SK-N-SH treated with all-trans-retinoic acid at 6 μM for 48 hours (cell line): ENCODE data around the gene CNGB1.
"Not testable (repeated sequence)": the region's sequence is repeated elsewhere in the genome, so short reads cannot be mapped to it uniquely, and the experiment has no call there.

Experiments used
- ATAC-seq: fragments of 200-7000 bp; cut with Tn5 transposase; 3 replicates; pipeline ENCODE4 v1.9.1; 2020; ENCODE audit warnings: mild to moderate bottlenecking, moderate library complexity
- ARNTL ChIP-seq: fragments of 450-650 bp; formaldehyde crosslinking; IDR thresholded peaks from 2 replicates; pipeline ENCODE4 v1.5.0; 2020; ENCODE audit warnings: low read depth, mild to moderate bottlenecking, moderate library complexity, borderline replicate concordance
- BACH2 ChIP-seq: fragments of 250-450 bp; sonication (Bioruptor Pico); IDR thresholded peaks from 2 replicates; pipeline ENCODE4 v1.9.0; 2021; ENCODE audit warnings: mild to moderate bottlenecking, borderline replicate concordance
- CSDC2 ChIP-seq: fragments of 250-450 bp; sonication (Bioruptor Pico); IDR thresholded peaks from 2 replicates; pipeline ENCODE4 v1.5.0; 2020; ENCODE audit warnings: mild to moderate bottlenecking, moderate library complexity
- ESRRG ChIP-seq: fragments of 250-450 bp; sonication (Bioruptor Pico); IDR thresholded peaks from 2 replicates; pipeline ENCODE4 v1.6.1; 2021; ENCODE audit warnings: mild to moderate bottlenecking
- GLIS3 ChIP-seq: fragments of 250-450 bp; sonication (Bioruptor Pico); IDR thresholded peaks from 2 replicates; pipeline ENCODE4 v1.5.0; 2020; ENCODE audit warnings: mild to moderate bottlenecking, moderate library complexity
- ISL1 ChIP-seq: fragments of 250-450 bp; sonication (Bioruptor Pico); IDR thresholded peaks from 2 replicates; pipeline ENCODE4 v2.1.2; 2022; ENCODE audit warnings: mild to moderate bottlenecking, moderate library complexity
- OSR1 ChIP-seq: fragments of 250-450 bp; sonication (Bioruptor Pico); IDR thresholded peaks from 2 replicates; pipeline ENCODE4 v1.8.0; 2022; ENCODE audit warnings: moderate library complexity, mild to moderate bottlenecking, inconsistent platforms
- PATZ1 ChIP-seq: fragments of 250-450 bp; sonication (Bioruptor Pico); IDR thresholded peaks from 2 replicates; pipeline ENCODE4 v1.8.0; 2020; ENCODE audit warnings: mild to moderate bottlenecking, moderate library complexity, borderline replicate concordance
- PPARA ChIP-seq: fragments of 250-450 bp; sonication (Bioruptor Pico); IDR thresholded peaks from 2 replicates; pipeline ENCODE4 v1.5.0; 2020; ENCODE audit warnings: mild to moderate bottlenecking, borderline replicate concordance
- RARB ChIP-seq: fragments of 250-450 bp; sonication (Bioruptor Pico); IDR thresholded peaks from 2 replicates; pipeline ENCODE4 v1.8.0; 2021; ENCODE audit warnings: mild to moderate bottlenecking, moderate library complexity
- SNAI2 ChIP-seq: fragments of 250-450 bp; sonication (Bioruptor Pico); IDR thresholded peaks from 2 replicates; pipeline ENCODE4 v1.5.0; 2020; ENCODE audit warnings: mild to moderate bottlenecking, moderate library complexity
- TCF4 ChIP-seq: fragments of 250-450 bp; sonication (Bioruptor Pico); IDR thresholded peaks from 2 replicates; pipeline ENCODE4 v1.8.0; 2021; ENCODE audit warnings: mild to moderate bottlenecking, moderate library complexity, borderline replicate concordance
- TOX ChIP-seq: fragments of 250-450 bp; sonication (Bioruptor Pico); IDR thresholded peaks from 2 replicates; pipeline ENCODE4 v1.8.0; 2021; ENCODE audit warnings: mild to moderate bottlenecking, moderate library complexity, borderline replicate concordance
- ZC3H10 ChIP-seq: fragments of 250-450 bp; sonication (Bioruptor Pico); IDR thresholded peaks from 2 replicates; pipeline ENCODE4 v1.5.1; 2021; ENCODE audit warnings: mild to moderate bottlenecking, moderate library complexity
- ZFP3 ChIP-seq: fragments of 250-450 bp; sonication (Bioruptor Pico); IDR thresholded peaks from 2 replicates; pipeline ENCODE4 v1.5.0; 2020; ENCODE audit warnings: mild to moderate bottlenecking, moderate library complexity
- ZFP30 ChIP-seq: fragments of 450-650 bp; formaldehyde crosslinking; IDR thresholded peaks from 2 replicates; pipeline ENCODE4 v1.5.0; 2022; ENCODE audit warnings: mild to moderate bottlenecking, moderate library complexity
- ZNF565 ChIP-seq: fragments of 450-650 bp; formaldehyde crosslinking; conservative IDR thresholded peaks from 2 replicates; pipeline ENCODE4 v1.5.0; 2020; ENCODE audit warnings: low read depth, mild to moderate bottlenecking, moderate library complexity
- ZNF70 ChIP-seq: fragments of 450-650 bp; formaldehyde crosslinking; IDR thresholded peaks from 2 replicates; pipeline ENCODE4 v1.5.0; 2020; ENCODE audit warnings: mild to moderate bottlenecking, moderate library complexity
- ZNF8 ChIP-seq: fragments of 450-650 bp; formaldehyde crosslinking; IDR thresholded peaks from 2 replicates; pipeline ENCODE4 v1.5.0; 2020; ENCODE audit warnings: mild to moderate bottlenecking, moderate library complexity
- TF ChIP-seq, protein P1 (sequence below): fragments of 250-450 bp; sonication (Bioruptor Pico); IDR thresholded peaks from 2 replicates; pipeline ENCODE4 v1.5.1; 2021; ENCODE audit warnings: mild to moderate bottlenecking, moderate library complexity
- TF ChIP-seq, protein P2 (sequence below): fragments of 250-450 bp; sonication (Bioruptor Pico); IDR thresholded peaks from 2 replicates; pipeline ENCODE4 v1.5.0; 2020; ENCODE audit warnings: mild to moderate bottlenecking, moderate library complexity
- TF ChIP-seq, protein P3 (sequence below): fragments of 250-450 bp; sonication (Bioruptor Pico); IDR thresholded peaks from 2 replicates; pipeline ENCODE4 v1.5.1; 2020; ENCODE audit warnings: low read depth, mild to moderate bottlenecking, moderate library complexity

Gene CNGB1

DNA sequence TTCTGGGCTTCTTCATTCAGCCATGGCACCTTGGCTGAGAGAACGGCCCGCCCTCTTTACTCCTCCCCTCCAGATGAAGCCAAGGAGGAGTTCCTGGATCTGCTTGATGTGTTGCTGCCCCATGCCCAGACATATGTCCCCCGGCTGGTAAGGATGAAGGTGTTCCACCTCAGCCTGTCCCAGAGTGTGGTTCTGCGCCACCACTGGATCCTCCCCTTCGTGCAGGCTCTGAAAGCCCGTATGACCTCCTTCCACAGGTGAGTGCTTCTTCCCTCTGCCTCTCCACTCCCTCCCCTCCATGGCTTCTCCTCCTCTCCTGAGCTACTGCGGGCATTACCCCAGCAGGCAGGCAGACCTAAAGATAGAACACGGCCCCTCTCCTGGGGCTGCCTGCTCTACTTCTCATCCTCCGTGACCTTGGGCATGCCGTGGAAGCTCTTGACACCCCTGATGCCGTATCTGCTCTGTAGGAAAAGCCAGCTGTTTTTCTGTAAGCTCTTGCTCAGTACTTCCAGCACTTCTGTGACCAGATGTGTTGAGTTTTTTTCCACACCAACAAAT lies 39.0 kb upstream of the CNGB1 start:
- TF ChIP-seq, protein P1, sequence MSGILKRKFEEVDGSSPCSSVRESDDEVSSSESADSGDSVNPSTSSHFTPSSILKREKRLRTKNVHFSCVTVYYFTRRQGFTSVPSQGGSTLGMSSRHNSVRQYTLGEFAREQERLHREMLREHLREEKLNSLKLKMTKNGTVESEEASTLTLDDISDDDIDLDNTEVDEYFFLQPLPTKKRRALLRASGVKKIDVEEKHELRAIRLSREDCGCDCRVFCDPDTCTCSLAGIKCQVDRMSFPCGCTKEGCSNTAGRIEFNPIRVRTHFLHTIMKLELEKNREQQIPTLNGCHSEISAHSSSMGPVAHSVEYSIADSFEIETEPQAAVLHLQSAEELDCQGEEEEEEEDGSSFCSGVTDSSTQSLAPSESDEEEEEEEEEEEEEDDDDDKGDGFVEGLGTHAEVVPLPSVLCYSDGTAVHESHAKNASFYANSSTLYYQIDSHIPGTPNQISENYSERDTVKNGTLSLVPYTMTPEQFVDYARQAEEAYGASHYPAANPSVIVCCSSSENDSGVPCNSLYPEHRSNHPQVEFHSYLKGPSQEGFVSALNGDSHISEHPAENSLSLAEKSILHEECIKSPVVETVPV (CRISPR knock-in tag): no peak
- no peak for TF ChIP-seq ESRRG
- TF ChIP-seq GLIS3 (CRISPR knock-in tag): no peak
- no peak for TF ChIP-seq PPARA (CRISPR knock-in tag)
- TF ChIP-seq RARB (CRISPR knock-in tag): no peak
- no peak for ATAC-seq

DNA sequence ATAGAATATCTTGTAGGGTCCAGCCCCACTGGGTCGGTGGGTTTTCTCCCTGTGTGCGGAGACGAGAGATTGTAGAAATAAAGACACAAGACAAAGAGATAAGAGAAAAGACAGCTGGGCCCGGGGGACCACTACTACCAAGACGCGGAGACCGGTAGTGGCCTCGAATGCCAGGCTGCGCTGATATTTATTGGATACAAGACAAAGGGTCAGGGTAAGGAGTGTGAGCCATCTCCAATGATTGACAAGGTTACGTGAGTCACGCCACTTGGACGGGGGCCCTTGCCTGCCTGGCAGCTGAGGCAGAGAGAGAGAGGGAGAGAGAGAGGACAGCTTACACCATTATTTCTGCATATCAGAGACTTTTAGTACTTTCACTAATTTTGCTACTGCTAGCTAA lies 33.8 kb upstream of the CNGB1 start:
- ATAC-seq: not testable (repeated sequence)

DNA sequence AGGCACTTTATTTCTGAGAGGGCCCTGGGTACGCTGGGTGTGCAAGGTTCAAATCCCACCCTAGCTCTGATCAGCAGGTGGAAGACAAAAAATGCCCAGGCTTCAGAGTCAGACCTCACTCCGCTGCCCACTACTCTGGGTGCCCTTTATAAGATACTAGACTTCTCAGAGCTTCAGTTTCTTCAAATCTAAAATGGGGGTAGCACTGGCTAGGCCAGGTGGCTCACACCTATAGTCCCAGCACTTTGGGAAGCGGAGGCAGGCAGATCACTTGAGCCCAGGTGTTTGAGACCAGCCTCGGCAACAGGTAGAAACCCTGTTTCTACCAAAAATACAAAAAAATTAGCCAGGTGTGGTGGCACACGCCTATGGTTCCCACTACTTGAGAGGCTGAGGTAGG lies 32.0 kb upstream of the CNGB1 start:
- no peak for ATAC-seq
- TF ChIP-seq, protein P2, sequence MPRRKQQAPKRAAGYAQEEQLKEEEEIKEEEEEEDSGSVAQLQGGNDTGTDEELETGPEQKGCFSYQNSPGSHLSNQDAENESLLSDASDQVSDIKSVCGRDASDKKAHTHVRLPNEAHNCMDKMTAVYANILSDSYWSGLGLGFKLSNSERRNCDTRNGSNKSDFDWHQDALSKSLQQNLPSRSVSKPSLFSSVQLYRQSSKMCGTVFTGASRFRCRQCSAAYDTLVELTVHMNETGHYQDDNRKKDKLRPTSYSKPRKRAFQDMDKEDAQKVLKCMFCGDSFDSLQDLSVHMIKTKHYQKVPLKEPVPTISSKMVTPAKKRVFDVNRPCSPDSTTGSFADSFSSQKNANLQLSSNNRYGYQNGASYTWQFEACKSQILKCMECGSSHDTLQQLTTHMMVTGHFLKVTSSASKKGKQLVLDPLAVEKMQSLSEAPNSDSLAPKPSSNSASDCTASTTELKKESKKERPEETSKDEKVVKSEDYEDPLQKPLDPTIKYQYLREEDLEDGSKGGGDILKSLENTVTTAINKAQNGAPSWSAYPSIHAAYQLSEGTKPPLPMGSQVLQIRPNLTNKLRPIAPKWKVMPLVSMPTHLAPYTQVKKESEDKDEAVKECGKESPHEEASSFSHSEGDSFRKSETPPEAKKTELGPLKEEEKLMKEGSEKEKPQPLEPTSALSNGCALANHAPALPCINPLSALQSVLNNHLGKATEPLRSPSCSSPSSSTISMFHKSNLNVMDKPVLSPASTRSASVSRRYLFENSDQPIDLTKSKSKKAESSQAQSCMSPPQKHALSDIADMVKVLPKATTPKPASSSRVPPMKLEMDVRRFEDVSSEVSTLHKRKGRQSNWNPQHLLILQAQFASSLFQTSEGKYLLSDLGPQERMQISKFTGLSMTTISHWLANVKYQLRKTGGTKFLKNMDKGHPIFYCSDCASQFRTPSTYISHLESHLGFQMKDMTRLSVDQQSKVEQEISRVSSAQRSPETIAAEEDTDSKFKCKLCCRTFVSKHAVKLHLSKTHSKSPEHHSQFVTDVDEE: no peak
- no peak for TF ChIP-seq ZFP3
- TF ChIP-seq ZFP30 (CRISPR knock-in tag): no peak
- TF ChIP-seq, protein P1 (CRISPR knock-in tag): no peak
- no peak for TF ChIP-seq ISL1 (CRISPR knock-in tag)

DNA sequence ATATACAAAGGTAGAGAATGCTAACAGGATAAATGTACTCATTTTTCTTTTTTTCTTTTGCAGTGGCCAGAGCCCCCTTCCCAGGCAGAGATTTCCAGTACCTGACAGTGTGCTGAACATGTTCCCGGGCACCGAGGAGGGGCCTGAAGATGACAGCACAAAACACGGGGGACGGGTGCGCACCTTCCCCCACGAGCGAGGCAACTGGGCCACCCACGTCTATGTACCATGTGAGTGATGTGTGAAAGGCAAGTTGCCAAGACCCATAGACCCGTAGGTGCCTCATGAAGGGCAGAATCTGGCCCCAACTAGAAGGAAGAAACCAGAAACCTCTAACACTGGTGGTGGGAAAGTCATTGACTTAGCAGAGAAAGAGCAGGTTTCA lies 31.5 kb upstream of the CNGB1 start:
- TF ChIP-seq CSDC2 (CRISPR knock-in tag) (no peak), ZNF8 (CRISPR knock-in tag) (no peak), TCF4 (CRISPR knock-in tag) (no peak), ESRRG (no peak), RARB (CRISPR knock-in tag) (no peak), GLIS3 (CRISPR knock-in tag) (no peak), PPARA (CRISPR knock-in tag) (no peak), ZC3H10 (CRISPR knock-in tag) (no peak), ZNF565 (CRISPR knock-in tag) (no peak), BACH2 (CRISPR knock-in tag) (no peak), TOX (CRISPR knock-in tag) (no peak), ZNF70 (CRISPR knock-in tag) (no peak), ARNTL (CRISPR knock-in tag) (no peak), OSR1 (no peak), ZFP3 (no peak), SNAI2 (CRISPR knock-in tag) (no peak), PATZ1 (CRISPR knock-in tag) (no peak)
- TF ChIP-seq, protein P3, sequence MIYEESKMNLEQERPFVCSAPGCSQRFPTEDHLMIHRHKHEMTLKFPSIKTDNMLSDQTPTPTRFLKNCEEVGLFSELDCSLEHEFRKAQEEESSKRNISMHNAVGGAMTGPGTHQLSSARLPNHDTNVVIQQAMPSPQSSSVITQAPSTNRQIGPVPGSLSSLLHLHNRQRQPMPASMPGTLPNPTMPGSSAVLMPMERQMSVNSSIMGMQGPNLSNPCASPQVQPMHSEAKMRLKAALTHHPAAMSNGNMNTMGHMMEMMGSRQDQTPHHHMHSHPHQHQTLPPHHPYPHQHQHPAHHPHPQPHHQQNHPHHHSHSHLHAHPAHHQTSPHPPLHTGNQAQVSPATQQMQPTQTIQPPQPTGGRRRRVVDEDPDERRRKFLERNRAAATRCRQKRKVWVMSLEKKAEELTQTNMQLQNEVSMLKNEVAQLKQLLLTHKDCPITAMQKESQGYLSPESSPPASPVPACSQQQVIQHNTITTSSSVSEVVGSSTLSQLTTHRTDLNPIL: no peak
- TF ChIP-seq, protein P2: no peak
- no peak for ATAC-seq
